Dedifferentiated amniotic fluid mesenchymal stem cell (primary cell): Measurements from ENCODE around the gene ATG4B.

ENCODE experiments used
- DNase-seq: peaks from one replicate; pipeline ENCODE4 v3.0.0-alpha.2; 2016; ENCODE audit errors: extremely low spot score

ATG4B gene

DNA sequence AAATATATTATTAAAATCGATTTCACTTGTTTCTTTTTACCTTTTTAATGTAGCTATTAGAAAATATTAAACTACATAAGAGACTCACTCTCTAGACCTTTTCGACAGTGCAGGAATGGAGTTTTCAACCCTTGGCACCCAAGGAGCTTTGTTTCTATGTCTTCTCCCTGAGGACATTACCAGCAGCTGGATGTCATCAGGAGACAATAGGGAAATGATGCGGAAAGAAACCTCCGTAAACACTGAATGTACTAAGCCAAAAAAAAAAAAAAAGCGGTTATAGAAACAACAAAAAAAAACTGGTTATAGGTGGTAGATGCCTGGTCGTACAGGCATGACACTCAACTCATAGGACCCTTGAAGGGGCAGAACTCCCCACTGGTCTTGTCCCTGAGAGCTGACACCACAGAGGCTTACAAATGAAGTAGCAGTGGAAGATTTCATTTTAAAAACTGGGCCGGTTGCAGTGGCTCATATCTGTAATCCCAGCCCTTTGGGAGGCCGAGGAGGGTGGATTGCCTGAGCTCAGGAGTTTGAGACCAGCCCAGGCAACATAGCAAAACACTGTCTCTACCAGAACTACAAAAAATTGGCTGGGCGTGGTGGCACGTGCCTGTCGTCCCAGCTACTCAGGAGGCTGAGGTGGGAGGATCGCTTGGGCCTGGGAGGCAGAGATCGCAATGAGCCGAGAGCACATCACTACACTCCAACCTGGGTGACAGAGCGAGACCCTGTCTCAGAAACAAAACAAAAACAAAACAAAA is 24.3 kb upstream of the ATG4B start:
- DNase-seq = no peak

DNA sequence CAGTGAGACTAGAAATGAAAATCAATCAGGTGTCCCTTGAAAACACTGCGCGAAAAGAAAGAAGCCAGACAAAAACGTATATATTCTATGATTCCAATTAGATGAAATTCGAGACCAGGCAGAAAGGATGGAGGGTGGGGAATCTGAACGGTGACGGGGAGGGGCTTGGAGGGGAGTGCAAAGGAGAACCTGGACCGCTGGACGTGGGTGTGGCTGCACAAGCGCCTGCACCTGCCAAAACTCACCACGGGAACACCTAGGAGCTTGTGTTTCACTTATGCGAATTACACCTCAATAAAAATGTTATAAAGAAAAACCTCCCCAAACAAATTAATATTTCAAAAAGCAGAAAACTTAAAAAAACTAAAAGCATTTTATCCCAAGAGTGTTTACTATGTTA is 22.5 kb upstream of the ATG4B start:
- no peak for DNase-seq

DNA sequence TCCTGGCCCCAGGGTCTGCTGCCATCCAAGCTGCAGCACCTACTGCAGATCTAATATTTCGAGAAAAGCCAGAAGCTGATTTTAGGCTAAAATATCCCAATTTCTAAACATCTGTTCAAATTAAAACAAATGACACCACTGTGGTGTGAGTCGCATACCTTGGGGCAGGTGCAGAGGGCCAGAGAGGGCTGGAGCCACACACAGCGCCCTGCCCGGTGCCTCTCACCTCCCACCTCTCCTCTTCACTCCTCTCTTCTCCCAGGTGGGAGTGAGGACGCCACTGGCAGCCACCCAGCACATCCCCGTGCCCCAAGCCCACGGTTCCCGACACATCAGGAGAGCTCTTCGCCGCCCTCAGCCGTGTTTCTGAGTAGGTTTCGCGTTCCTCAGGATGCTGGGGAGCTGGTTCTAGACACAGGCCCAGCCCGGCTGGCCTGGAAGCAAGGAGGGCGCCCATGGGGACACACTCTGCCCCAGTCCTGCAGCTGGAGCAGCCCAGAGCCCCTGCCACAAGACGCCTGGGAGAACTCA is 21.9 kb upstream of the ATG4B start:
- DNase-seq = no peak

DNA sequence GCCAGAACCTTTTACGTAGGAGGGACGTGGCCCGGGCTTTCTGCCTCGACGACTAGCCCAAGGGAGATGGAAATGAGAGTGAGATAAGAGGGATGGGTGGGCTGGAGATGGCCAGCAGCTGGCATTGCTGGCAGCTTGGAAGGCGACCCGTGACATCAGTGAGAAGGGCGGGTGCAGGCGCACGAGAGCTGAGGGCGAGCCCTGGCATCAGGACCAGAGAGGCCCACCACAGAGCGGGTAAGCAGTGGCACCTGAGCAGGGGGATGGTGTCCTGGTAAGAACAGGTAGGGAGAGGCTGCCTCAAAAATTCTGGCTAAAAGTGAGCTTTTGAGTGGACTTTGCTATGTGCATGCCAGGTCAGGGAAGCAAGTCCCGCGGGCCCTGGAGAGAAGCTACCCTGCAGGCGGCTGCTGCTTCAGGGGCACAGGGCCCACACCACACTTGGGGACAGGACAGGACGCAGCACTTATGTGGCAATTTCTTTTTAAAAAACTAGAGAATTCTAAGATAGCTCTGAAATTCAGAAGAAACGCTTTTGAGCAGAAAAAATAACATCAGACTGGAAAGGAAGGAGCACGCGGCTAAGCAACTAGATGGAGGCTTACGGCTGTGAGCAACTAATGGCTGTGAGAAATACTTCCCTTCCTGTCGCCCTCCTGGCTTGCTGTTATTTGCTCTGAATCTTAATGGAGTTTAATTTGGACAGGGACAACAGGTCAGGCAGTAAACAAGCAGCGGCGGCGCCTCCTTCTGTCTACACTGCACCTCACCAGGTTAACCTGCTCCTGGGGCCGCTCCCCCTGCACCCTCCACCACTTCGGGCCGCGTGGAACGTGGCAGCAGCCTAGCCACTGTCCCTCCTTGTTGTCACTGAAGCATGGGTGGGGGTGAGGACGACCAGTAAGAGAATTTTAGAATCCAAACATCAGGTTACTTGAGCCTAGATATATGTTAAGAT is 21.0 kb upstream of the ATG4B start:
- DNase-seq = no peak

DNA sequence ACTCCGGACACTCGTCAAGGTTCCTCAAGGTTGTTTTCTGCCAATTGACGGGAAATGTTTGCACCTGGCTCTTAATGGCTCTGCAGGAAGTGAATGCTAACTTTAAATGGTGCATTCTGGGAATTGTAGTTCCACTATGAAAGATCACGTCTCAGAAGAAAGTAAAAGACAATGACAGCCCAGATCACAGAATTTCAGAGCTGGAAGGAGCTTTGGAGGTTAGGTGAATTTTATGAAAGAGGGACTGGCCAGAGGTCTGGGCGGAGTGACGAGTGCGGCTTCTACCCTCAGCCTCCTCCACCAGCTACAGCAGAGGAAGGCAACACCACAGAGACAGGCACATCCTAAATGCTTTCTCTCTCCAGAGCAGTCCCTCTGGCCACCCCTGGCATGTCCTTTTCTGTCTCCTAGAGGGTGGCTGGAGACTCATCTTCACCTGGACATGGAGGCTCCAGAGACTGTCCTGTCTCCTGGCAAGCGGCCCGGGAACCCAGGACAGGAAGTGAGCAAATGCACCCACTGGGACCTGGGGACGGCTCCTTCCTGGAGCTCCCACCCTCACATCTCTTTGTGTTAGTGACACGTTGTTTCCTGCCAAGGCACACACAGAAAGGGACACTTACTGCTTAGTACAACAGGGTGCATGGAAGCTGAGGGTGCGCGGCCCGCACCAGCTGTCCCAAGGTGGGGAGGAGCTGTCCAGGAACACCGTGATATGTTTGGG is 19.9 kb upstream of the ATG4B start:
- no peak for DNase-seq

DNA sequence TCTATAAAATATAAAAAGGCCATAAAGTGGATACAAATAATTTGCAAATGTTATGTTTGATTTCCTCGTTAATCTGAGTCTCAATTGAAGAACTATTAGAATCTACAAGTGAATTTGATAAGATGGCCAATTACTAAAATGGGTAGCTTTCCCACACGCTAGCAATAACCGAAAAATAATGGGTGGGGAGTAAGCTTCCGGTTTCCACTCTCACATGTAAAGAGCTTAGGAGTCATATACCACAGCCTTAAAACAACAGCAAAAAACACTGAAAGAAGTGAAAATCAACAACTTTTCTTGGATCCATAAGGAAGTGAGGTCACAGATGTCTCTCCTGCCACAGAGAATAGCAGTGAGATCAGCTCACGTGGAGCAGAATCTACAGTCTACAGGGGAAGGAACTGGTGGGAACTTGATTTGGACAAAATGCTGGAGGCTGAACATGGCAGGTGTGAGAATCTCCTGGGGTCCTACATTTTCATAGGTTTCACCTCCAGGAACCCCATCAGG is 19.1 kb upstream of the ATG4B start:
- no peak for DNase-seq

DNA sequence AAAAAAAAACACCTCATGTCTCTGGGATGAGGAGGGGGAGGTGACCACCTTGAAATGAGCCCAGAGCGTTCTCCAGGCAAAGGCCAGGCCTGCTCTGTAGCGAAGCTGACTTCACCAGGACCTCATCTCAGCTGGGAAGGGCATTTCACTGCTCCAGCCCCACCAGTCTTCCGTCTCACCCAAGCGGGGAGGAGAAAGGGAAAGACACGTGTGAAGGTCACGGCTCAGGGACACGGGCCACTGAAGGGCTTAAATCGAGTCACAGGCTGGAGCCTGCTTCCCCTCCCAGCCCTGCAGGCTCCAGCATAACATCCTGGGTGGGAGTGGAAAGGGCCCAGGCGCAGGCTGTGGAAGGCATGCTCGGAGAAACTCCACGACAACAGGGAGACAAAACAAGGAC is 18.7 kb upstream of the ATG4B start:
- no peak for DNase-seq

DNA sequence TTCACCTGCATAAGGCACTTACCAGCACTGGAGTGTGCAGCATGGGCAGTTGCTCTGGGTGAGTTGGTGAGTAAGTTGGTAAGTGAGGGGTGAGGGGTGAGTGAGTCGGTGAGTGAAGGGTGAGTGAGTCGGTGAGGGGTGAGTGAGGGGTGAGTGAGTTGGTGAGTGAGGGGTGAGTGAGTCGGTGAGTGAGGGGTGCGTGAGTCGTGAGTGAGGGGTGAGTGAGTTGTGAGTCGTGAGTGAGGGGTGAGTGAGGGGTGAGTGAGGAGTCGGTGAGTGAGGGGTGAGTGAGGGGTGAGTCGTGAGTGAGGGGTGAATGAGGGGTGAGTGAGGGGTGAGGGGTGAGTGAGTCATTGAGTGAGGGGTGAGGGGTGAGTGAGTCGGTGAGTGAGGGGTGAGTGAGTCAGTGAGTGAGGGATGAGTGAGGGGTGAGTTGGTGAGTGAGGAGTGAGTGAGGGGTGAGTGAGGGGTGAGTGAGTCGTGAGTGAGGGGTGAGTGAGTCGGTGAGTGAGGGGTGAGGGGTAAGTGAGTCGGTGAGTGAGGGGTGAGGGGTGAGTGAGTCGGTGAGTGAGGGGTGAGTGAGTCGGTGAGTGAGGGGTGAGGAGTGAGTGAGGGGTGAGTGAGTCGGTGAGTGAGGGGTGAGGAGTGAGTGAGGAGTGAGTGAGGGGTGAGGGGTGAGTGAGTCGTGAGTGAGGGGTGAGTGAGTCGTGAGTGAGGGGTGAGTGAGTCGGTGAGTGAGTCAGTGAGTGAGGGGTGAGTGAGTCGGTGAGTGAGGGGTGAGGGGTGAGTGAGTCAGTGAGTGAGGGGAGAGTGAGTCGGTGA is 17.7 kb upstream of the ATG4B start:
- no peak for DNase-seq

DNA sequence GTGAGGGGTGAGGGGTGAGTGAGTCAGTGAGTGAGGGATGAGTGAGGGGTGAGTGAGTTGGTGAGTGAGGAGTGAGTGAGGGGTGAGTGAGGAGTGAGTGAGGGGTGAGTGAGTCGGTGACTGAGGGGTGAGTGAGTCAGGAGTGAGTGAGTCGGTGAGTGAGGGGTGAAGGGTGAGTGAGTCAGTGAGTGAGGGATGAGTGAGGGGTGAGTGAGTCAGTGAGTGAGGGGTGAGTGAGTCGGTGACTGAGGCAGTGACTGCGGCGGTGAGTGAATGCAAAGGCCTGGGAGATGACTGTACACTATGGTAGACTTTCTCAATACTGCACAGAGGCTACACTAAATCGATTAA is 17.1 kb upstream of the ATG4B start:
- no peak for DNase-seq

DNA sequence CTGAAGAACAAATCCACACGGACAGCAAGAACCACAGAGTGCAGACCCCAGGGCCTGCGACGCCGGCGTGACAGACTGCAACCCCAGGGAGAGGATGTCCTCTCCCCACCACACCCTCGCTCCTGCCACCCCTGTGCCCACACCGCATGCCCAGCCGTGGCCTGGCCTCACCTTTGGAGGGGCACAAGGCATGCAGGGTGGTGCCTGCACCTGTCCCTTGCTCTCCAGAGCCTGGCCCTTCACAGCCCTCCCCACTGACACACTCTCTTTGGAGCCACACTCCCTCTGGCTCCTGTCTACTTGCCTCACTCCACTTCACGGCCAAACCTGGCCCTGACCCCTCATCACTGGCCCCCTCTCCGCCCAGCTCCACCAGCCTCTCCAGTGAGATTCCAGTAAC is 9.8 kb upstream of the ATG4B start:
- DNase-seq = no peak

DNA sequence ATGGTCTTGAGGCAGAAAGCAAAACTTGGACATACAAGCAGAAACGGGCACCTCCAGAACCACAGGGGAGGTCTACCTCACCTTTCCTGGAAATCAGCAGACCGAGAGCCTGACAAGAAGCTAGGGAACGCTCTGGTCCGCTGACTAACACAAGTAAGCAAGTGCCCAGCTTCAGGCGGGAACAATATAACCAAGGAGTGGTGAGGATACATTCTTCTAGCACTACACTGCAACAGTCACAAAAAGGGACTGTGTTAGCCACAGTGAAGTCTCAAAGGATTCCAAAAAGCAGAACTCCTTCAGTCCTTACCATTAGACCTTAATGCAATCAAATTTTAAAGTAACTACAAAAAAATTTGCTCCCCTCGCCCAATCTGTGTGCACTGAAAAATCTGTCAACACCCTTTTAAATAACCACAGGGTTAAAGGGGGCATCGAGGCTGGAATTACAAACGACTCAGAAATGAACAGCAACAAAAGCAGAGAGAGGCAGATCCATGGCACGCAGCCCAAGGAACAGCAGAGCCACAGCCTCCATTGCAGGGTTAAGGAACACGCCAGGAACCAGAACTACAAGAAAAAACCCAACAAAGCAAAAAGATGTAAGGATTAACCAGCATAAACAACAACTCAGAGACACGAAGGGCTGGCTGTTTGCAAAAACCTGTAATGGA is 7.6 kb upstream of the ATG4B start:
- DNase-seq = no peak

DNA sequence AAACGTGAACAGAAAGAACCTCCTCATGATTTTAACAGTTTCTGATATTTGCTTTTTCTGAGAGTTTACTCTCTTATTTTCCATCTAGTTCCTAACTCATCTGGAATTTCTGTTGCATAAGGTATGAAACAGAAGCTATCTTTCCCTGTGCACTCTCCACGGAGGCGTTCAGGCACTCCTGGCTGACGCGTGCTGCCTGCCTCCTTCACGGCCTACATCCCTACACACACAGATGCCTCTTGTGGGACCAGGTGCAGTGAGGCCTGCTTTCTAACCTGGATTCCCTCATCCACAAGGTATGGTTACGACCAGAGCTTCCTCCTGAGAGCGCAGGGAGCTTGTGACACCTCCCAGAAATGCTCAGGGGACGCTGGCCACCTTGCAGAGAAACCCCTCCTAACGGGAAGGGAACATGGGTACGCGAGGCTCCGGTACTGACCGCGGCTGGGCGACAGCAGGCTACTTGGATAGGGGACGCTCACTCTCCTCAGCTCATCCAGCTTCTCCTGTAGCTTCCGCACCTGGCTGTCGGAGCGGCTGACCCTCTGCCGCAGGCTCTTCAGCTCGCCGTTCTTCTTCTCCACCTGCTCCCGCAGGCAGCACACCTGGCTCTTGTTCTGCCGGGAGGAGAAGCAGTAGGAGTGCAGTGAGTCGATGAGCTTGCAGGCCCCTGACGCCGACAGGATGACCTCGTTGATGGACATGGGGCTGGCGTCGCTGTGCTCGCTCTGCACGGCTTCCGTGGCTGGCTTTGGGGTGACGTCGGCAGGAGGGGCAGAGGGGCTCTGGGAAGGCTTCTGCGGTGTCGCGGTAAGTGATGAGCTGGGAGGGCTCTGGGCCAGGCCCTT is 4.8 kb upstream of the ATG4B start:
- no peak for DNase-seq

DNA sequence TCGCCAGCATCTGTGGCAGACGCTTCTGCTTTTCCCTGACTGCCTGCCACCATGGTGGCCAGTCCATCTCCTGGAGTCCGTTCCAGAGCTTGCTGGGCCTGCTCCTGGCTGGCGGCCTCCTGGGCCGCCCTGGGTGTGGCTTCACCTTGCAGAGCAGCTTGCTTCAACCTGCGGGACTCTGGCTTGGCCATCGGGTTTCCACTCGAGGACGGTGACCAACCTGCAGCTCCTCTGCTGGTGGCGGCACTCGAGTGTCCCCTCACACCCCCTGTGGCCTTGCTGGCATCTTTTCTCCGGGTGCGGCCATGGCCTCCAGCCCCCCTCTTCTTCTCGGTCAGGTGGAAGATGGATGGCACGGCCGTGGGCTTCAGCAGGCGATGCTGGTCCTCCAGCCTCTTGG is 3.9 kb upstream of the ATG4B start:
- DNase-seq = no peak

DNA sequence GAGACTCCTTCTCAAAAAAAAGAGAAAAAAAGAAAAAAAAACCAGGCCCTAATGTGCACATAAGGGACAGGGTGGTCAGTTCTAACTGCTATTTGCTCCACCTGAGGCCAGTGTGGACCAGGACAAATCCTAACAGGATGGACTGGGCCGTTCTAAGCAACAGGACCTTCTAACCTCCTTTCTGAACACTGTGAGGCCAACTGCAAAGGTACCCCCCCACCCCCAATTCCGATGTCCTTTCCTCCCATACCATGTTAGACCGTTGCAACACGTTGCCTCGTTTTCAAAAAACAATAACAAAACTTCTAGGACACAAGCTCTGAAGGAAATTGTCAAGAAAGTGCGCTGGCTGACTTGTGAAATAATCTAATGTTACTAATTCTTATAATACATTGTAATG is 1.7 kb upstream of the ATG4B start:
- peak; percentile 34 for DNase-seq

DNA sequence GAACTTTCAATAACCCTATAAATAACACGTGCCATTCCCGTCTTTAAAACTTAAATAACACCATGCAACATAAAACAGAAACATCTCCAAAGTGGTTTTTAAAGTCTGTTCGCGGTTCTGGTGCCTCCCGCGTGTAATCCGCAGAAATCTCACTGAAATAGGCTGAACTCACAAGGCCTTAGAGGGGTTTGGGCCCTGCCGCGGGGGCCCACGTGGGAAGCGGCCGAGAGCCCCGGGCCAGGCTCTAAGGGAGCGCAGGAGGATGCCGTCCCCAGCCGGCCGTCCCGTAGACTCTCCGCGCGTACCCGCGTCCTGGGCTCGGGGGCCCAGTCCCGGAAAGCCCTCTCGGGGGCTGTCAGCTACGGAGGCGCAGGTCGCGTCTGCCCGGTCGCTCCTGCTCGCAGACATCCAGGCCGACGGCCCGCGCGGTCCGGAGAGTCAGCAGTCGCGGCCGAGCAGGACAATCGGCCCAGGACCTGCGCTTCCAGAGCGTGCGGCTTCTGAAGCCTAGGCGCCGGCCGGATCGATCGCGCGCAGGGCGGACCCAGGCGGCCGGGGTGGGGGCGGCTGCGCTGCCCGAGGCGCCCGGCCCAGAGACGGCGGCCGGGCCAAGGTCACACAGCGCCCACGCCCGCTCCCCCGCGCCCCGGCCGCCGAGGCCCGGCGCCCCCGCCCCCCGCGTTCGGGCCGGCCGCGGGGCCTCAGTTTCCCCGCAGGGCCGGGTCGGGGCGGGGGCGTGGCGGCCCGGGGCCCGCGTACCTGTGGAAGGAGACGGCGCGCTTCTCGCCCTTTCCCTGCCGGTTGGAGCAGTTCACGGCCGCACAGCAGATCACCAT is 1.1 kb upstream of the ATG4B start:
- no peak for DNase-seq

DNA sequence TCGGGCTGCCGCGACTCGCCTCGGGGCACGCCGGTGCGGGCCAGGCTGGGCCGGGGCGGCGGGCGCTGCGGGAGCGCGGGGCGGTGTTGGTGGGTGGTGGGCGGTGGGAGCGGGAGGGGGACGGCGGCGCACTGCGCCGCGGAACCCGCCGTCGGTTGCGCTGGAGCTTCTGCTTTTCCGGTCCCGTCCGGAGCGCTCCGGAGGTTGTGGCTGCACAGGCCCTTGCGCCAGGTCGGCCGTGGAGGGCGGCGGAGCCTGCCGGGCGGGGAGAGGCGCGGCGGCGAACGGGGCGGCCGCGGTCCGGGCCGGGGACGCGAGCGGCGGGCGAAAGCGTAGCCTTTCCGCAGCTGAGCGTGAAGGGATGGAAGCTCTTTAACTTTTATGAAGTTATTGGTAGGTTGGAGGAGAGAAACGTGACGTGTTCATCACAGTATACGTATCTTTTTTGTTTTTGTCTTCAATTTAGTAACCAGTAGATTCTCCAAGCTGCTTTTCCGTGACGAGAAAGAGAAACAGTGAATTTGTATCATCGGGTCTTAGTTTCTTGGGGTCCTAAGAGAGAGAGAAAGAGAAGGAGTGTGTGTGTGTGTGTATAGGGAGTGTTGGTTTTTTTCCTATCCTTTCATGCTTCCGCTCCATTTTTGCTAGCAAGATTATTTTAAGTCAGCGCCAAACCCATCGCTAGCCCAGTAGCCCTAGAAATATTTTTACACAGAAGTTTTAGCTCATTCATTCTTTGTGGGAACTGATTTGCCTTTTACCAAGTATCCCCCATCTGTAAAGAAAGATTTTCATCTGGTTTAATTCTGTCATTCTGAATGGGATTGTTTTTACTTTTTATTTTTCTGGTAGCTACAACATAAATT is 535 bp downstream of the ATG4B start:
- no peak for DNase-seq

DNA sequence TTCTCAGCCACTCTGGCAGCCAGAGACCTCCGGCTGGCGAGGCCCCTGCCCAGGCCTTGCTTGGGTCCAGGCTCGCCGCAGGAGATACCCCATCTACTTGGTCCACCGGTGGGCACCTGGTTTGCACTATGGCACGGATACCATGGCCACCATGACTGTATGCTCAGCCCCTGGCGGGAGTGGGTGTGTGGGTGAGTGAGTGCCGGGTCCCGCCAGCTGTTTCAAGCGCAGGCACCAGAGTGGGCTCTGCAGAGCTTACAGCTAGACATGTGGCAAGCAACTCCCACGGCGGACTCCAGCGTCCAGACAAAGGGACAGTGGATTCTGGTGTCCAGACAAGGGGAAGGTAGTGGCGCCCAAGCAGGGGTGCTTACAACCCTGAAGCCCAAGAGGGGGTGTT is 1.4 kb downstream of the ATG4B start:
- no peak for DNase-seq

DNA sequence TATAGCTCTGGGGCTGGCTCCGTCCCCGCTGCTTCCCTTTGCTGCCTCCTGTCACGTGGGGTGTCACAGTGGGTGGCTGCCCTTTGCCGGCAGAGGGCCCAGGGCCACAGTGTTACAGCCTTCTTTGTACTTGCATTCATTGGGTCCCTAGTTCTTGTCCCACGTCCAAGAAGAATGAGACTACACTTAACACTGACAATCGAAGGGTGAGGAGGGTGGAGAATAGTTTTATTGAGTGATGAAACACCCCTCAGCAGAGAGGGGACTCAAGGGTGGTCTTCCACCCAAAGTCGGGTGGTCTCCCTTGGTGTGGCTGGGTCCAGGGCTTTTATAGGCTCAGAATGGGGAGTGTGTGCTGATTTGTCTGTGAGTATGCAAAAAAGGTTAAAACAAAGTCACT is 1.9 kb downstream of the ATG4B start:
- no peak for DNase-seq
